ENCODE measurements around the gene SNX15. TPM values are rescaled to one million over a fixed set of nuclear protein-coding genes. Genes with fewer than 3 reads are reported as not detected.

SNX15 gene
- total and polyA plus RNA-seq, 5 experiments from 2014 or later, result 10.5 to 29.6 (median 11.9) TPM

DNA sequence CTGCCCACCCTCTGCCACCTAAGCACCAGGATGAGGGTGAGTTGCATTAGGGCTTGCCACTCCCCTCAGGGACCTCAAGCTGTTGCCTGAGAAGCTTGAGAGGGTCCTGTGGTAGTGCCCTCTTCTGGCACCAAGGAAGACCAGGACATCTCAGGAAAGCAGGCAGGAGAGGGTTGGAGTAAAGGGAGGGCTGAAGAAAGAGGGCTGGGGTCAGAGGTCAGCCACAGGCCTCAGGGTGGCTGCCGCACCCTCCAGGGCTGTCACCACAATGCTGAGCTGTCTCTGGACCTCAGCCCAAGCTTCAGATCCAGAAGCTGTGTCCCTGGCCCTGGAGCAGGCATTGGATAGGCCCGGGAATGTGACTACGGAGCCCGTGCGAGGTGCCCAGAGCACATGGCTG lies 17.8 kb downstream of the SNX15 start:
- Mint-ChIP-seq H3K4me3 (peak overlapping the region in 1 of 10 donors; percentile 45), H3K27ac (peak overlapping the region in 1 of 10 donors; percentile 51), H3K27me3 (no peaks in the 10 kb centered on the region), H3K9me3 (no peaks in the 10 kb centered on the region), H3K36me3 (peaks cover 0 to 6% (median 3%) of the 10 kb centered on the region in 3 donors), H3K4me1 (peaks cover 11 to 47% (median 38%) of the 10 kb centered on the region in 4 donors)
- no peak for ATAC-seq
- POLR2A ChIA-PET, result no interaction called here
- no peak for DNase-seq

DNA sequence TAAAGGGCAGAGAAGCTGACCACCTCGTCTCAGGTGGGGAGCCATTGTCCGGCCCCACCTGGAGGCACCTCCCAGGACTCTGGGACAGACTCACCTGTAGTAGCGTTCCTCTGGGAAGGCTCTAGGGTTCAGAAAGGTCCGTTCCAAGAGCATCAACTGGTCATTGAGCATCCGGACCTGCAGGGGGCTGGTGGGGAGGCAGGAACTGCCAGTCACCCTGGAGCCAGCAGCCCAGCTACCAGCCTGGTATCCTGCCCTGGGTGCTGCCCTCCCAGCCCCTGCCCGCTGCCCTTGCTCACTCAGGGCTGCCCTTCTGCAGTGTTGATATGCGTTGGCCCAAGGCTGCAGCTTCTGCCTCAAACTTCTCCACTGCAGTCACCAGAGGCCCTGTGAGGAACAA lies 18.5 kb downstream of the SNX15 start:
- Mint-ChIP-seq H3K4me3 (peak overlapping the region in 2 of 10 donors; percentile 39 to 83), H3K36me3 (peaks cover 0 to 6% (median 3%) of the 10 kb centered on the region in 3 donors), H3K4me1 (peaks cover 11 to 43% (median 36%) of the 10 kb centered on the region in 4 donors), H3K9me3 (no peaks in the 10 kb centered on the region), H3K27ac (peak overlapping the region in 1 of 10 donors; percentile 65), H3K27me3 (no peaks in the 10 kb centered on the region)
- POLR2A ChIA-PET, result no interaction called here
- ATAC-seq (no peak), DNase-seq (no peak)

GRCh38 chr11:65047581-65048422 lies 20.6 kb downstream of the SNX15 start:
- H3K27me3 Mint-ChIP-seq, result no peaks in the 10 kb centered on the region
- H3K4me1 Mint-ChIP-seq, result peaks cover 12 to 36% (median 30%) of the 10 kb centered on the region in 4 donors
- peak overlapping the region; percentile 66 to 95 (median 88) for H3K27ac Mint-ChIP-seq
- DNase-seq, result peak in 4 of 10 donors; percentile 16 to 32 (median 20)
- peak overlapping the region; percentile 80 to 92 (median 88) for H3K4me3 Mint-ChIP-seq
- H3K9me3 Mint-ChIP-seq, result no peaks in the 10 kb centered on the region
- peak; percentile 63 to 84 for ATAC-seq
- POLR2A ChIA-PET, result interaction anchor here (0.6 to 1.2 kb wide), 4 partner anchors 9 to 135 kb away, joined by 3 to 4 read pairs (median 3); no protein-coding TSS in a partner anchor
- peaks cover 0 to 6% (median 3%) of the 10 kb centered on the region in 3 donors for H3K36me3 Mint-ChIP-seq

- H3K4me1 Mint-ChIP-seq, result peaks cover 18 to 39% (median 32%) of the 10 kb centered on the region in 4 donors
- DNase-seq, result no peak
- H3K27me3 Mint-ChIP-seq, result no peaks in the 10 kb centered on the region
- H3K9me3 Mint-ChIP-seq, result no peaks in the 10 kb centered on the region
- H3K4me3 Mint-ChIP-seq, result no peak overlapping the region
- POLR2A ChIA-PET, result no interaction called here
- no peak for ATAC-seq
- no peaks in the 10 kb centered on the region for H3K36me3 Mint-ChIP-seq
- H3K27ac Mint-ChIP-seq, result no peak overlapping the region
Observed at GRCh38 chr11:65051398-65051858, 24.2 kb downstream of the SNX15 start.

GRCh38 chr11:65053827-65054508 lies 26.7 kb downstream of the SNX15 start:
- DNase-seq (peak in 5 of 10 donors; percentile 8 to 36 (median 19)), ATAC-seq (peak; percentile 65 to 83)
- Mint-ChIP-seq H3K36me3 (no peaks in the 10 kb centered on the region), H3K27ac (peak overlapping the region; percentile 56 to 98 (median 84)), H3K9me3 (no peaks in the 10 kb centered on the region), H3K4me1 (peaks cover 11 to 20% (median 14%) of the 10 kb centered on the region in 4 donors), H3K4me3 (peak overlapping the region in 9 of 10 donors; percentile 57 to 86 (median 73)), H3K27me3 (no peaks in the 10 kb centered on the region)
- POLR2A ChIA-PET, result interaction anchor here (0.6 to 1.0 kb wide), 2 partner anchors 8 to 43 kb away, joined by 3 read pairs; no protein-coding TSS in a partner anchor

DNA sequence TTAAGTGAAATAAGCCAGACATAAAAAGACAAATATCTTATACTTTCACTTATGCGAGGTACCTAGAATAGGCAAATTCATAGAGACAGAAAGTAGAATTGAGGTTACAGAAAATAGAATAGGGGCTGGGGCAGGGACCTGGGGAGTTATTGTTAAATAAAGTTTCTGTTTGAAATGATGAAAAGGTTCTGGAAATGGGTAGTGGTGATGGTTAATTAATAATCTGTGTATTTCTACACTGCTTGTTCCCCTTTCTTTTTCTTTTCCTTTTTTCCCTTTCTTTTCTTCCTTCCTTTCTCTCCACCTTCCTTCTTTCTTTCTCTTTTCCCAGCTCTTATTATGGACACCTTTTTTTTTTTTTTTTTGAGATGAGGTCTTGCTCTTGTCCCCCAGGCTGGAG lies 28.3 kb downstream of the SNX15 start:
- peak overlapping the region in 2 of 10 donors; percentile 15 to 22 for H3K27ac Mint-ChIP-seq
- no peaks in the 10 kb centered on the region for H3K9me3 Mint-ChIP-seq
- H3K27me3 Mint-ChIP-seq, result no peaks in the 10 kb centered on the region
- no peak overlapping the region for H3K4me3 Mint-ChIP-seq
- H3K36me3 Mint-ChIP-seq, result no peaks in the 10 kb centered on the region
- ATAC-seq (no peak), DNase-seq (no peak)
- H3K4me1 Mint-ChIP-seq, result peaks cover 11 to 20% (median 14%) of the 10 kb centered on the region in 4 donors
- POLR2A ChIA-PET, result interaction anchor here (0.6 to 0.9 kb wide), 3 partner anchors 16 to 994 kb away, joined by 3 to 4 read pairs (median 3); partner anchors contain the start of gene ARL2

DNA sequence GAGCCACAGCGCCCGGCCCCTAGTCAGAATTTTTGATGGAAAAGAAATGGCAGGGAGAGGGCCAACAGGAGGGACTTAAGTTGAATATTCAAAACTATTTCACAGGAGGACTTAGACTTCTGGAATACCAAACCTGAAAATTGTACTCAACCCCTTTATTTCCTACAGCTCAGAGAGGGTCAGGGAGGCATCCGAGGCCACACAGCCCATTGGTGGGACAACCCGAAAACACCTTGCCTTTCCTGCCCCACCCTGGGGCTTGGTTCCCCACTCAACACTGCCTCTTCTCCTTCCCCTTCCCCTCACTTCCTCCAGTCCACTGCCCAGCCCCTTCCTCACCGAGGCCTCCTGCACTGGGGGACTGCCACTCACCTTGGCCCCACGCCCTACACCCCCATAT lies 29.8 kb downstream of the SNX15 start:
- DNase-seq (no peak), ATAC-seq (no peak)
- POLR2A ChIA-PET, result no interaction called here
- H3K4me1 Mint-ChIP-seq, result peaks cover 11 to 20% (median 16%) of the 10 kb centered on the region in 4 donors
- no peak overlapping the region for H3K27ac Mint-ChIP-seq
- no peaks in the 10 kb centered on the region for H3K27me3 Mint-ChIP-seq
- H3K4me3 Mint-ChIP-seq, result no peak overlapping the region
- H3K9me3 Mint-ChIP-seq, result no peaks in the 10 kb centered on the region
- H3K36me3 Mint-ChIP-seq, result no peaks in the 10 kb centered on the region

DNA sequence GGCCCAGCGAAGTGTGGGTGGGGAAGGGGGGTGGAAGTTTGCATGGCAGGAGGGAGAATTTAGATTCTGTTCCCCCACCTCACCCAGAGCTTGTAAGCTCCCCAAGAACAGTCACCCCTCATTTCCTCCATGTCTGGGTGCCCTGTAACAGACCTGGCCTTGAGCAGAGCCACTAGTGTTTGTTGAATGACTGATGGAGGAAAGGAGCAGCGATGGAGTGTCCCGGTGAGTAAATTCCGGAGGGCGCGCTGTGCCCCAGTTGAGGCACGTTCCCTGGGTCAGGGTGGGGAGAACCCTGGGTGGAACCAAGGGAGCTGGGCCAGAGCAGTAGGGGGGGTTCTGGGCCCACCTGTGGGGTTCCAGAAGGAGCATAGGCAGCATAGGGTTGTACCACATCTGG lies 30.3 kb downstream of the SNX15 start:
- Mint-ChIP-seq H3K4me1 (peaks cover 11 to 20% (median 17%) of the 10 kb centered on the region in 4 donors), H3K36me3 (no peaks in the 10 kb centered on the region), H3K27ac (peak overlapping the region in 1 of 10 donors; percentile 56), H3K27me3 (no peaks in the 10 kb centered on the region), H3K9me3 (no peaks in the 10 kb centered on the region), H3K4me3 (no peak overlapping the region)
- POLR2A ChIA-PET, result interaction anchor here (0.6 kb wide), 1 partner anchor 19 kb away, joined by 3 read pairs; no protein-coding TSS in a partner anchor
- no peak for ATAC-seq
- no peak for DNase-seq

DNA sequence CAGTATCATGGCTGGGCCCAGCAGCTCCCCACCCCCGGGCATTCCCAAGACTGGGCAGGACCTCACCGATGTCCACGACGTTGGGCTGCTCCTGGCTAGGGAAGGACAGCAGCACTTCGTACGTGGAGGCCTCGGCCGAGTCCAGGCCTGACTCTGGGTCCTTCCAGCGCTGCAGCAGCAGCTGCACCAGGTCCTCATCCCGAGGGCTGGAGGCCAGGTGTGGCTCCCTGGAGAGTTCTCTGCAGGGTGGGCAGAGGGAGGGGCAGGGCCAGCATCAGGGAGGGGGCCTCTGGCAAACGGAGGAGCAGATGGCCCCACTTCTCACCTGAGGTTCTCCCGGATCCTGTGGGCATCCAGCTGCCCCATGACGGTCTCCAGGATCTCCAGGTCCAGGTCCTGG lies 30.8 kb downstream of the SNX15 start:
- Mint-ChIP-seq H3K9me3 (no peaks in the 10 kb centered on the region), H3K4me3 (no peak overlapping the region), H3K27ac (no peak overlapping the region), H3K27me3 (no peaks in the 10 kb centered on the region), H3K4me1 (peaks cover 9 to 20% (median 14%) of the 10 kb centered on the region in 4 donors), H3K36me3 (no peaks in the 10 kb centered on the region)
- ATAC-seq (no peak), DNase-seq (no peak)
- POLR2A ChIA-PET, result interaction anchor here (0.6 kb wide), 1 partner anchor 19 kb away, joined by 3 read pairs; no protein-coding TSS in a partner anchor

GRCh38 chr11:65058419-65059054 lies 31.3 kb downstream of the SNX15 start, which contains the start of gene NAALADL1:
NAALADL1 (minus strand) TSS chr11:65058553; CDS start chr11:65058521, 32 bp downstream.
- Mint-ChIP-seq H3K4me3 (no peak within 1 kb of the TSS), H3K9me3 (no peaks in the 10 kb centered on the region), H3K27ac (peak within 1 kb of the TSS in 1 of 10 donors; percentile 56), H3K4me1 (peaks cover 8 to 15% (median 11%) of the 10 kb centered on the region in 4 donors), H3K36me3 (no peaks in the 10 kb centered on the region), H3K27me3 (no peaks in the 10 kb centered on the region)
- ATAC-seq, result no peak
- no peak for DNase-seq
- POLR2A ChIA-PET, result interaction anchor here (0.6 kb wide), 1 partner anchor 20 kb away, joined by 3 read pairs; no protein-coding TSS in a partner anchor

- POLR2A ChIA-PET, result interaction anchor here (1.0 kb wide), 1 partner anchor 12 kb away, joined by 3 read pairs; no protein-coding TSS in a partner anchor
- Mint-ChIP-seq H3K9me3 (no peaks in the 10 kb centered on the region), H3K4me1 (peaks cover 0 to 5% (median 2%) of the 10 kb centered on the region in 4 donors), H3K36me3 (no peaks in the 10 kb centered on the region), H3K4me3 (no peak overlapping the region), H3K27ac (no peak overlapping the region), H3K27me3 (no peaks in the 10 kb centered on the region)
- DNase-seq, result no peak
- no peak for ATAC-seq
Observed at GRCh38 chr11:65059523-65059922, 32.3 kb downstream of the SNX15 start.
